CD4-positive, alpha-beta memory T cell (primary cell): Measurements from ENCODE around the gene TAS2R41. TPM values are rescaled to one million over a fixed set of nuclear protein-coding genes. Genes with fewer than 3 reads are reported as not detected.
"Not testable (repeated sequence)": the region's sequence is repeated elsewhere in the genome, so short reads cannot be mapped to it uniquely, and the experiment has no call there.

ENCODE experiments used
- CTCF ChIA-PET: fragments of 350-600 bp; sonication (Branson Sonifier 250); formaldehyde crosslinking; loops from one replicate; lab custom pipeline; 2021; ENCODE audit warnings: inconsistent platforms; ENCODE audit not compliant: partially characterized antibody; lab: Charles Lee
- POLR2A ChIA-PET: fragments of 350-600 bp; sonication (Branson Sonifier 250); formaldehyde crosslinking; loops from one replicate; lab custom pipeline; 2021; ENCODE audit not compliant: partially characterized antibody; lab: Charles Lee
- DNase-seq, 5 donors: peaks; one replicate each; pipeline versions ENCODE4 v3.0.0 to v3.0.0-alpha.2; 2020 to 2022; ENCODE audit warnings: mixed read lengths in 1 of 5
- H3K27ac ChIP-seq: one replicate; pipeline ENCODE4 v1.7.0; 2013; ENCODE audit warnings: low read depth, low read length
- H3K27me3 ChIP-seq: 2 replicates; pipeline ENCODE4 v1.7.0; 2013; ENCODE audit warnings: mild to moderate bottlenecking, low read length, moderate library complexity; ENCODE audit not compliant: insufficient read depth
- H3K36me3 ChIP-seq: 2 replicates; pipeline ENCODE4 v1.7.0; 2013; ENCODE audit warnings: mild to moderate bottlenecking, low read length, moderate library complexity; ENCODE audit not compliant: insufficient read depth
- H3K4me1 ChIP-seq: 2 replicates; pipeline ENCODE4 v1.7.0; 2013; ENCODE audit warnings: mild to moderate bottlenecking, low read length, moderate library complexity; ENCODE audit not compliant: insufficient read depth
- H3K4me3 ChIP-seq, 2 donors: one replicate each; pipeline ENCODE4 v1.7.0; 2013; ENCODE audit warnings: low read length in 2 of 2, mild to moderate bottlenecking in 1 of 2
- H3K9me3 ChIP-seq, 2 donors: one replicate each; pipeline ENCODE4 v1.7.0; 2013; ENCODE audit warnings: low read length in 2 of 2, control low read depth in 1 of 2; ENCODE audit not compliant: control insufficient read depth in 1 of 2
- H3K27ac Mint-ChIP-seq, 7 donors: one replicate each; pipeline ENCODE4 v1.8.0; 2020 to 2021; ENCODE audit warnings: mixed read lengths in 7 of 7, mild to moderate bottlenecking in 6 of 7, inconsistent platforms in 3 of 7, moderate library complexity in 3 of 7
- H3K27me3 Mint-ChIP-seq, 2 donors: one replicate each; pipeline ENCODE4 v1.8.0; 2020 to 2021; ENCODE audit warnings: mixed read lengths in 2 of 2
- H3K36me3 Mint-ChIP-seq, 2 donors: one replicate each; pipeline ENCODE4 v1.8.0; 2020 to 2021; ENCODE audit warnings: mixed read lengths in 2 of 2, inconsistent platforms in 1 of 2, mild to moderate bottlenecking in 1 of 2
- H3K4me1 Mint-ChIP-seq, 4 donors: one replicate each; pipeline ENCODE4 v1.8.0; 2020 to 2021; ENCODE audit warnings: mixed read lengths in 4 of 4, mild to moderate bottlenecking in 1 of 4
- H3K4me3 Mint-ChIP-seq, 8 donors: one replicate each; pipeline ENCODE4 v1.8.0; 2020 to 2021; ENCODE audit warnings: mixed read lengths in 8 of 8, mild to moderate bottlenecking in 7 of 8, moderate library complexity in 6 of 8, inconsistent platforms in 3 of 8
- H3K9me3 Mint-ChIP-seq, 8 donors: one replicate each; pipeline ENCODE4 v1.8.0; 2020 to 2021; ENCODE audit warnings: mixed read lengths in 8 of 8, mild to moderate bottlenecking in 5 of 8, inconsistent platforms in 3 of 8, moderate library complexity in 1 of 8
- intact Hi-C: fragments of 100-400 bp; cut with micrococcal nuclease; formaldehyde crosslinking; loops from one replicate; pipeline ENCODE4 v1.15.1; 2023
- polyA plus RNA-seq, 2 donors: library from polyadenylated mRNA; unstranded; fragments of 300-500 nt; fragmentation: Illumina TruSeq; gene quantifications; one replicate each; pipeline ENCODE4 v1.2.3, GENCODE V29; 2021
- total RNA-seq, 2 experiments: library from RNA; stranded (reverse); gene quantifications; one replicate each; pipeline ENCODE4 v1.2.3, GENCODE V29; 2021

Gene TAS2R41
- total and polyA plus RNA-seq, 4 experiments from 2014 or later = 0.61 to 0.73 TPM; not detected in 2

DNA sequence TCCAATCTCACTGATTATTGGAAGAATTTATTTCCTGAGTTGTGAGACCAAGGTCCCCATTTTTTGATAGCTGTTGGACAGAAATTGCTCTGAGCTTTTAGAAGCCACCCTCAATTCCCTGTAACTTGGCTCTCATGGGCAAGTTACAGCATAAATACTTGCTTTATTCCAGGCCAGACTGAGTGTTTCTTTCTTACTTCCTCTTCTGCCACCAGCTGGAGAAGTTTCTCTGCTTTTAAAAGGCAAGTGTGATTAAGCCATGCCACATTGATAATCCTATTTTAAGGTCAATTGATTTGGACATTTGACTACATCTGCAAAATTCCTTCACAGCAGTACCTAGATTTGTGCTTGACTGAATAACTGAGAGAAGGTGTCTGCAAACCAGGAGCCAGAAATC, 14.1 kb upstream of the TAS2R41 start:
- ChIA-PET POLR2A (no interaction called here), CTCF (no interaction called here)
- Mint-ChIP-seq H3K4me3 (no peak overlapping the region), H3K9me3 (peaks cover 3 to 11% (median 7%) of the 10 kb centered on the region in 8 donors), H3K27ac (no peak overlapping the region), H3K36me3 (peaks cover 5 to 16% of the 10 kb centered on the region in 2 donors), H3K4me1 (no peaks in the 10 kb centered on the region), H3K27me3 (peaks cover 0 to 3% of the 10 kb centered on the region in 2 donors)
- no peaks in the 10 kb centered on the region for H3K36me3 ChIP-seq
- no peaks in the 10 kb centered on the region for H3K9me3 ChIP-seq
- no peak for DNase-seq
- H3K27ac ChIP-seq = no peak overlapping the region
- intact Hi-C loops = no loop called here
- H3K4me3 ChIP-seq = no peak overlapping the region
- H3K4me1 ChIP-seq = no peaks in the 10 kb centered on the region
- H3K27me3 ChIP-seq = no peaks in the 10 kb centered on the region

GRCh38 chr7:143463957-143464356, 13.7 kb upstream of the TAS2R41 start:
- H3K27me3 ChIP-seq = no peaks in the 10 kb centered on the region
- Mint-ChIP-seq H3K36me3 (peaks cover 5 to 16% of the 10 kb centered on the region in 2 donors), H3K27ac (no peak overlapping the region), H3K4me1 (no peaks in the 10 kb centered on the region), H3K27me3 (peaks cover 0 to 3% of the 10 kb centered on the region in 2 donors), H3K9me3 (peaks cover 3 to 11% (median 7%) of the 10 kb centered on the region in 8 donors), H3K4me3 (no peak overlapping the region)
- no peak for DNase-seq
- no peaks in the 10 kb centered on the region for H3K4me1 ChIP-seq
- intact Hi-C loops = no loop called here
- ChIA-PET POLR2A (no interaction called here), CTCF (no interaction called here)
- no peak overlapping the region for H3K27ac ChIP-seq
- H3K4me3 ChIP-seq = no peak overlapping the region
- H3K36me3 ChIP-seq = no peaks in the 10 kb centered on the region
- H3K9me3 ChIP-seq = no peaks in the 10 kb centered on the region

GRCh38 chr7:143467724-143468123, 9.9 kb upstream of the TAS2R41 start:
- Mint-ChIP-seq H3K9me3 (peaks cover 3 to 25% (median 10%) of the 10 kb centered on the region in 8 donors), H3K36me3 (peaks cover 3 to 19% of the 10 kb centered on the region in 2 donors), H3K27ac (no peak overlapping the region), H3K27me3 (peaks cover 0 to 3% of the 10 kb centered on the region in 2 donors), H3K4me1 (no peaks in the 10 kb centered on the region), H3K4me3 (no peak overlapping the region)
- CTCF ChIA-PET = no interaction called here
- H3K9me3 ChIP-seq = no peaks in the 10 kb centered on the region
- no peak for DNase-seq
- no peak overlapping the region for H3K27ac ChIP-seq
- H3K36me3 ChIP-seq = no peaks in the 10 kb centered on the region
- H3K4me1 ChIP-seq = no peaks in the 10 kb centered on the region
- intact Hi-C loops = no loop called here
- POLR2A ChIA-PET = no interaction called here
- H3K27me3 ChIP-seq = no peaks in the 10 kb centered on the region
- no peak overlapping the region for H3K4me3 ChIP-seq

DNA sequence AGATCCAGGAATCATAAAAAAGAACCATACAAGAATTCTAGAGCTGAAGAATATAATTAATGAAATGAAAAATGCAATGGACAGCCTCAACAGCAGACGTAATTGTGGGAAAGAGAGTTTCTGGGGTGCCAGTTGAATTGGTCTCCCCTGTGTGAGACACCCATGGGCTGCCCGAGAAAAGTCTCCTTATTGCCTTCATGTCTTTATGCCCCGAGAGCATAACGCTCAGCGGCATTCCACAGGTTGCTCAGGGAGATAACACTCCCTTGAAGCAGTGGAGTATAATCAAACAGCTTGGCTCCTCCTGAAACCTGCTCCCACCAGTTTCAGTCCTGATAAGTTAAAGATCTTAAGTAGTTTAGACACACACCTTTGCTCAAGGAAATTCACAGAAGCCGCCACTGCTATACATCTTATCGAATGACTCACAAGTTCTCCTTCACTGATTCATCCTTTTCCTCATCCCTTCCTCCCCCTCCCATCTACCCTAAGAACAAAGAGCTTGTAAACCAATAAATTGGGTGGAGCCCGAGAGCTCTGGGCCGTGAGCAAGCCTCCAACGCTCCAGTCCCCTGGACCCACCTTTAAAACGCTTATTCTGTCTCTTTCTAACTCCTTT, 5.5 kb upstream of the TAS2R41 start:
- H3K27me3 Mint-ChIP-seq, DNase-seq, H3K4me3 Mint-ChIP-seq, H3K4me1 ChIP-seq, H3K27ac Mint-ChIP-seq, H3K27me3 ChIP-seq, H3K27ac ChIP-seq, intact Hi-C loops, H3K9me3 ChIP-seq, H3K4me1 Mint-ChIP-seq, H3K36me3 ChIP-seq, H3K4me3 ChIP-seq, POLR2A ChIA-PET: not testable (repeated sequence)
- Mint-ChIP-seq H3K9me3 (peaks cover 0 to 27% (median 11%) of the 10 kb centered on the region in 8 donors), H3K36me3 (peaks cover 0 to 11% of the 10 kb centered on the region in 2 donors)
- CTCF ChIA-PET = interaction anchor here (1.0 kb wide), 1 partner anchor 257 kb away, joined by 3 read pairs; no protein-coding TSS in a partner anchor

- Mint-ChIP-seq H3K9me3 (no peaks in the 10 kb centered on the region), H3K4me1 (peaks cover 10 to 30% (median 17%) of the 10 kb centered on the region in 4 donors), H3K36me3 (no peaks in the 10 kb centered on the region), H3K27me3 (peaks cover 0 to 1% of the 10 kb centered on the region in 2 donors), H3K27ac (no peak overlapping the region), H3K4me3 (no peak overlapping the region)
- Histone ChIP-seq H3K27ac (no peak overlapping the region), H3K4me3 (no peak overlapping the region), H3K36me3 (no peaks in the 10 kb centered on the region), H3K4me1 (no peaks in the 10 kb centered on the region), H3K27me3 (no peaks in the 10 kb centered on the region), H3K9me3 (no peaks in the 10 kb centered on the region)
- POLR2A ChIA-PET = no interaction called here
- CTCF ChIA-PET = interaction anchor here (0.8 to 1.4 kb wide), 3 partner anchors 8 to 63 kb away, joined by 3 read pairs; no protein-coding TSS in a partner anchor
- intact Hi-C loops = no loop called here
- no peak for DNase-seq
These were observed 1.5 kb downstream of the TAS2R41 start for GRCh38 chr7:143479055-143479766.

DNA sequence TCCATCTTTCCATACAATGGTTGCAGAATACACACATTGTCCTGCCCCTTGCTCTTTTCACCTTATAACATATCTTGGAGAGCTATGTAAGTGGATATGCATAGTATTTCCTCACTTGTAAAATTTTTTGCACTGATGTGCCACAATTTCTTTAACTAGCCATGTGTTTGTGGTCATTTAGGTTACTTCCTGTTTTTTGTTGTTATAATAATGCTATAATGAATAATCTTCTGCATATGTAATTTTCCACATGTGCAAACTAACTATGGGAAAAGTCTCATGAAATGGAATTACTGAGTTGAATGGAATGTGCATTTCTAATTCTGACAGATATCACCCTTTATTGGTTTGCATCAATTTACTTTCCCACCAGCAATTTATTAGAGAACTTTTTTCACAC, 2.8 kb downstream of the TAS2R41 start:
- Histone ChIP-seq H3K27ac (no peak overlapping the region), H3K36me3 (no peaks in the 10 kb centered on the region), H3K4me3 (no peak overlapping the region), H3K4me1 (no peaks in the 10 kb centered on the region), H3K27me3 (no peaks in the 10 kb centered on the region), H3K9me3 (no peaks in the 10 kb centered on the region)
- DNase-seq = no peak
- Mint-ChIP-seq H3K36me3 (no peaks in the 10 kb centered on the region), H3K4me1 (peaks cover 10 to 30% (median 17%) of the 10 kb centered on the region in 4 donors), H3K27ac (no peak overlapping the region), H3K9me3 (no peaks in the 10 kb centered on the region), H3K27me3 (no peaks in the 10 kb centered on the region), H3K4me3 (no peak overlapping the region)
- POLR2A ChIA-PET = no interaction called here
- CTCF ChIA-PET = interaction anchor here (1.4 kb wide), 1 partner anchor 64 kb away, joined by 3 read pairs; no protein-coding TSS in a partner anchor
- intact Hi-C loops = no loop called here

GRCh38 chr7:143484119-143484518, 6.4 kb downstream of the TAS2R41 start:
- CTCF ChIA-PET = no interaction called here
- Histone ChIP-seq H3K27ac (no peak overlapping the region), H3K36me3 (no peaks in the 10 kb centered on the region), H3K4me3 (no peak overlapping the region), H3K27me3 (no peaks in the 10 kb centered on the region), H3K9me3 (no peaks in the 10 kb centered on the region), H3K4me1 (no peaks in the 10 kb centered on the region)
- Mint-ChIP-seq H3K4me1 (peaks cover 10 to 20% (median 15%) of the 10 kb centered on the region in 4 donors), H3K9me3 (no peaks in the 10 kb centered on the region), H3K27ac (no peak overlapping the region), H3K36me3 (peaks cover 0 to 6% of the 10 kb centered on the region in 2 donors), H3K4me3 (no peak overlapping the region), H3K27me3 (no peaks in the 10 kb centered on the region)
- intact Hi-C loops = no loop called here
- no peak for DNase-seq
- POLR2A ChIA-PET = no interaction called here
